Bone marrow (tissue), 2 donors: ENCODE data around the gene MATR3.
"Not testable (repeated sequence)": the region's sequence is repeated elsewhere in the genome, so short reads cannot be mapped to it uniquely, and the experiment has no call there.

Source experiments
- DNase-seq, 2 donors: peaks; one replicate each; lab custom pipeline; 2025; lab: John Stamatoyannopoulos, UW

MATR3 gene

GRCh38 chr5:139347863-139348262, 54.3 kb downstream of the MATR3 start:
- DNase-seq, result not testable (repeated sequence)

- no peak for DNase-seq
These were observed 60.6 kb downstream of the MATR3 start for GRCh38 chr5:139354186-139354585.

DNA sequence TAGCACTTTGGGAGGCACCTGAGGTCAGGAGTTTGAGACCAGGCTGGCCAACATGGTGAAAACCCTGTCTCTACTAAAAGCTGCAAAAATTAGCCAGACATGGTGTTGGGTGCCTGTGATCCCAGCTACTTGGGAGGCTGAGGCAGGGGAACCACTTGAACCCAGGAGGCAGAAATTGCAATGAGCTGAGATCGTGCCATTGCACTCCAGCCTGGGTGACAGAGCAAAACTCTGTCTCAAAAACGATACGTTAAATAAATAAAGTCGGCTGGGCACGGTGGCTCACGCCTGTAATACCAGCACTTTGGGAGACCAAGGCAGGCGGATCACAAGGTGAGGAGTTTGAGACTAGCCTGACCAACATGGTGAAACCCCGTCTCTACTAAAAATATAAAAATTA, 62.4 kb downstream of the MATR3 start:
- not testable (repeated sequence) for DNase-seq

DNA sequence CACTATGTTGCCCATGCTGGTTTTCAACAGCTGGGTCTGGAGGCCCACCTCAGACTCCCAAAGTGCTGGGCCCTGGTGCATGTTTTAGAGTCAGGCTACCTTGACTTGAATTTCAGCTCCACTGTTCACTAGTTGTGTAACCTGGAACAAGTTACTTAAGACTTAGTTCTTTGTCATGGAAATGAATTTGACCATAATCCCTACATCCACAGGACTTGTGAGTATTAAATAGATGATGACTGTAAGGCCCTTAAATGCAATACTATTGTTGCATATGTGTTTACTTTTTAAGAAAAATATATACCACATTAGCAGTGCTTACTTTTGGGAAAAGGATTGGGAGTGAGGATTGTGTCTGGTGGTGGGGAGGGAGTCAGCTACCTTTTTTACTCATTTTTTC, 64.5 kb downstream of the MATR3 start:
- no peak for DNase-seq

- no peak for DNase-seq
These were observed 66.8 kb downstream of the MATR3 start for GRCh38 chr5:139360384-139360783.

GRCh38 chr5:139361835-139362429, 68.4 kb downstream of the MATR3 start:
- DNase-seq, result no peak

- DNase-seq, result no peak
These were observed 70.4 kb downstream of the MATR3 start for GRCh38 chr5:139363937-139364336.

DNA sequence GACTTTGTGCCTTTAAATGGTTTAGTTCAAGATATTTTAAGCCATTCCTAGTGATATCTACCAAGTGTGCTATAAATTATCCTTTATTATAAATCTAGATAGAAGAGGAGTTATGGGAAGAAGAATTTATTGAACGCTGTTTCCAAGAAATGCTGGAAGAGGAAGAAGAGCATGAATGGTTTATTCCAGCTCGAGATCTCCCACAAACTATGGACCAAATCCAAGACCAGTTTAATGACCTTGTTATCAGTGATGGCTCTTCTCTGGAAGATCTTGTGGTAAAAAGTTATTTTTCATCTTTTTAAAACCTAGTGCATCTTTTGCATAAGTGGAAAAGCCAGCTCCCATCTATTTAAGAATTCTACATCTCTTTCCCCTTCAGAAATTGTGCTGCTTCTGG, 70.9 kb downstream of the MATR3 start:
- no peak for DNase-seq

DNA sequence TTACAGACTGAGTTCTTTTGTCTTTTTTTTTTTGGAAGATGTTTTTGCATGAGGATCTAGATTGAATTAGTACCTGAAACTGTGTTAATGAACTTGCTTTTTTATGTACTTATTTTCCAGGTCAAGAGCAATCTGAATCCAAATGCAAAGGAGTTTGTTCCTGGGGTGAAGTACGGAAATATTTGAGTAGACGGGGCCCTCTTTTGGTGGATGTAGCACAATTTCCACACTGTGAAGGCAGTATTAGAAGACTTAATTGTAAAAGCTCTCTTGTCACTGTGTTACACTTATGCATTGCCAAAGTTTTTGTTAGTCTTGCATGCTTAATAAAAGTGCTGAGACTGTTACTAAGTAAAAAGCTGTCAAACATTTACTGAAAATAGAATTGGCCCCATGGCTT, 75.1 kb downstream of the MATR3 start:
- DNase-seq, result peak in 1 of 2 donors; percentile 14

DNA sequence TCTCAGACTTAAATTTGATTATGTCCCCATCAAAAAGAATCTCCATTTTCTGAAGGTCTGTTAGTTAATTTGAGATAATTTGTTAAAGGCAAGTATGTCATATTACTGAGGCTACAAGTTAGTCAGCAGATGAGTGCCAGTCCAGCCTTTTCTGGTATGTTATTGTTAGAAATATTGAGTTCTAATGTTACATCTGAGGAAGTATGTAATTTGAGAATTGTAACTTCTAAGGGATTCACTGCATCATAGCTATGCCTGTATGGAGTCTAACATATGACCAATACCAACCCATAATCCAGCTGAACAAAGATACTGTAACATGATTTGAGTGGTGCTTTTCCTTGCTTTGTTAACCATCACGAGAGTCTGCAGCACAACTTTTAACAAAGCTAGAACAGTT, 75.6 kb downstream of the MATR3 start:
- DNase-seq, result no peak

- no peak for DNase-seq
These were observed 78.2 kb downstream of the MATR3 start for GRCh38 chr5:139371482-139372435.

DNA sequence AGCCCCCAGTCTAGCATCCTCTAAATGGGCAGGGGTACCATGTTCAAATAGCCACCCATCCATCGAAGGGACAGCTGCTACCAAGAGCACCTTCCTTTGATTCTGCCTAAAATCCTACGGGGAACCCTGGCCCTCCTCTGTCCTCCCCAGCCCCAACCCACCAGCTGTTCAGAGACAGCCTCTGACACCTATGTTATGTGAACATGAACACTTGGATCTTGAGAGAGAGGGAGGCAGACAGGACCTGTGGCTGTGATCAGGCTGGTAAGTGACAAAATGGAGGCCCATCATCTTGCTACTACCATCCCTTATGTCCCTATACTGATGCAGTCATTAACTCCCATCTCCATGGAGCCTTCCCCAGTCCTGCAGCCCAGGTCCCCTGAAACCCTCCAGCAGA, 81.4 kb downstream of the MATR3 start:
- DNase-seq, result no peak

GRCh38 chr5:139376364-139376763, 82.8 kb downstream of the MATR3 start:
- DNase-seq, result no peak

GRCh38 chr5:139377226-139377625, 83.7 kb downstream of the MATR3 start:
- no peak for DNase-seq

DNA sequence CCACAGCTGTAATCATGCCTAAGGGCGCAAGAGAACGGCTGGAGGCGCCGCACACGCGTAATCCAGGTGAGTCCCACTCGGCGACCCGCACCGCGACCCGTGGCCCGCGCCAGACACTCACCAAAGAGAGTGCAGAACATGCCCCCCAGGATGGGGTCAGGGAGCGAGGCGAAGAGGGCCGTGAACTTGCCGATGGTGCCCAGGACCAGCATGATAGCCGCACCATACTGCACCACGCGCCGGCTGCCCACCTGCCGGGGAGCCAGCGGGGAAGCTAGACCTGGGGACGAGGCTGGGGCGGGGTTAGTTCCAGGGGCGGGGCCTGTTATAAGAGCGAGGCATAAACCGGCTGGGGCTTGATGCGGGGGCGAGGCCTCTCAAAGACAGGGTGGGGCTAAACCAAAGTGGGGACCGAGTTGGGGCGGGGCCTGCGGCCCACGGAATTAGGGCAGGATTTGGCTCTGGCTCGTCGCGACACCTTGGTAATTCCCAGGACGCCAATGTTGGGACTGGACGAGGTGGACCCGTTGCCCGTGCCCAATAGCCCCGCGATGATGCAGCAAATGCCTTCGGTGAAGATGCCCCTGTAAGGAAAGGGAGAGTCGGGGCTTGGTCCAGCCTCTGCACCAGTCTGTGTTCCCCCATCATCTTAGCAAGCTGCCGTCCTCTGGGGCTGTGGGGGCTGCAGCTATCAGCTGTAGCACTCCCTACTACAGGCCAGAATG, 84.7 kb downstream of the MATR3 start:
- no peak for DNase-seq

- DNase-seq, result no peak
These were observed 85.4 kb downstream of the MATR3 start for GRCh38 chr5:139378941-139379361.

DNA sequence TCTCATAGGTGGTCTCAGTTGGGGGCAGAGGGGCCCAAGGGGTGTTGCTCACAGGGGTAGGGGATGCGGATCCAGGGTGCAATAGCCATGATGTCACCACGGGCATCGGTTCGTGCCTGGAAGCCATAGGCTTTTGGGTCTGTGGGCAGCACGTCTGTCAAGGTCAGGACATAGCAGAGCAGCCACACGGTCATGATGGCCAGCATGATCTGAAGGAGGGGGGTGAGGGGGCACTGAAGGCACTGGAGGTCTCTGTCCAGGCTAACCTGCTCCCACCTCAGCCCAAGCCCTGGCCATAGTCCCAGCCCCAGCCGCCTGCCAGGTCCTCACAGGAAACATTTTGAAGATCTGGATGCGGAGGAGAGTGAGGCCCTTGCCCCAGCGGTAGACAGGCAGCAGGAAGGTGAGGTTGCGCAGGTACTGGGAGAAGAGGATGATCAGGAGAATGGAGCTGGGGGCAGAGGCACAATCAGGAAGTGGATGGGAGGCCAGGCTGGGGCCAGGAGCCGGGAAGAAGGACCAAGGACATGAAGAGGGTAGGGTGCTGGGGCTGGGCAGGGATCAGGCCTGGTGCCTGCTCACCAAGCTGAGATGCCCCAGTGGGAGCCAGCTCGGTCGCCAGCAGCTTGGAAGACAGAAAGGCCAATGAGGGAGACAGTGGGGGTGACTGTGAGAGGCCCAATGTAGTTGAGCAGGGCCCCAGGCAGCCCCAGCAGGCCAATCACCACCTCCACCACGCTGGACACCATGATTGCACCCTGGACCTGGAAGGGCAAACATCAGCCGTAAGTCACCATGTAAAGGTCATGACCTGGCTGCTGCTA, 86.3 kb downstream of the MATR3 start:
- no peak for DNase-seq
